ENCODE results near the gene XDH.

The XDH gene

GRCh38 chr2:31353179-31353578, 61.4 kb downstream of the XDH start:
- Histone ChIP-seq H3K27ac (ENCODE audit: low read depth, low read length) (no peak overlapping the region), H3K4me1 (ENCODE audit: control insufficient read depth, insufficient read depth, low read length) (no peaks in the 10 kb centered on the region), H3K4me3 (ENCODE audit: low read length) (no peak overlapping the region), H3K27me3 (ENCODE audit: control insufficient read depth, insufficient read depth, low read length) (no peaks in the 10 kb centered on the region), H3K36me3 (ENCODE audit: control insufficient read depth, insufficient read depth, low read length) (no peaks in the 10 kb centered on the region), H3K9ac (ENCODE audit: low read length) (no peak overlapping the region)

GRCh38 chr2:31349684-31350083, 64.9 kb downstream of the XDH start:
- Histone ChIP-seq H3K4me1 (ENCODE audit: control insufficient read depth, insufficient read depth, low read length) (no peaks in the 10 kb centered on the region), H3K27me3 (ENCODE audit: control insufficient read depth, insufficient read depth, low read length) (no peaks in the 10 kb centered on the region), H3K9ac (ENCODE audit: low read length) (no peak overlapping the region), H3K4me3 (ENCODE audit: low read length) (no peak overlapping the region), H3K27ac (ENCODE audit: low read depth, low read length) (no peak overlapping the region), H3K36me3 (ENCODE audit: control insufficient read depth, insufficient read depth, low read length) (no peaks in the 10 kb centered on the region)

GRCh38 chr2:31349160-31349559, 65.4 kb downstream of the XDH start:
- H3K36me3 ChIP-seq (ENCODE audit: control insufficient read depth, insufficient read depth, low read length): no peaks in the 10 kb centered on the region
- no peak overlapping the region for H3K27ac ChIP-seq (ENCODE audit: low read depth, low read length)
- no peaks in the 10 kb centered on the region for H3K27me3 ChIP-seq (ENCODE audit: control insufficient read depth, insufficient read depth, low read length)
- no peaks in the 10 kb centered on the region for H3K4me1 ChIP-seq (ENCODE audit: control insufficient read depth, insufficient read depth, low read length)
- no peak overlapping the region for H3K9ac ChIP-seq (ENCODE audit: low read length)
- no peak overlapping the region for H3K4me3 ChIP-seq (ENCODE audit: low read length)

GRCh38 chr2:31348618-31349017, 65.9 kb downstream of the XDH start:
- no peak overlapping the region for H3K27ac ChIP-seq (ENCODE audit: low read depth, low read length)
- no peaks in the 10 kb centered on the region for H3K27me3 ChIP-seq (ENCODE audit: control insufficient read depth, insufficient read depth, low read length)
- no peaks in the 10 kb centered on the region for H3K36me3 ChIP-seq (ENCODE audit: control insufficient read depth, insufficient read depth, low read length)
- no peak overlapping the region for H3K4me3 ChIP-seq (ENCODE audit: low read length)
- H3K4me1 ChIP-seq (ENCODE audit: control insufficient read depth, insufficient read depth, low read length): no peaks in the 10 kb centered on the region
- no peak overlapping the region for H3K9ac ChIP-seq (ENCODE audit: low read length)

- Histone ChIP-seq H3K36me3 (ENCODE audit: control insufficient read depth, insufficient read depth, low read length) (no peaks in the 10 kb centered on the region), H3K4me1 (ENCODE audit: control insufficient read depth, insufficient read depth, low read length) (no peaks in the 10 kb centered on the region)
These were observed 66.8 kb downstream of the XDH start for GRCh38 chr2:31347750-31348149.

GRCh38 chr2:31347319-31347718, 67.2 kb downstream of the XDH start:
- Histone ChIP-seq H3K27me3 (ENCODE audit: control insufficient read depth, insufficient read depth, low read length) (no peaks in the 10 kb centered on the region), H3K27ac (ENCODE audit: low read depth, low read length) (no peak overlapping the region), H3K4me3 (ENCODE audit: low read length) (no peak overlapping the region), H3K9ac (ENCODE audit: low read length) (no peak overlapping the region), H3K36me3 (ENCODE audit: control insufficient read depth, insufficient read depth, low read length) (no peaks in the 10 kb centered on the region), H3K4me1 (ENCODE audit: control insufficient read depth, insufficient read depth, low read length) (no peaks in the 10 kb centered on the region)

More at GRCh38 chr2:31347750-31348149, 66.8 kb downstream of the XDH start:
- no peak overlapping the region for H3K27ac ChIP-seq (ENCODE audit: low read depth, low read length)
- H3K4me3 ChIP-seq (ENCODE audit: low read length): no peak overlapping the region
- no peak overlapping the region for H3K9ac ChIP-seq (ENCODE audit: low read length)
- H3K27me3 ChIP-seq (ENCODE audit: control insufficient read depth, insufficient read depth, low read length): no peaks in the 10 kb centered on the region

- Histone ChIP-seq H3K4me1 (ENCODE audit: control insufficient read depth, insufficient read depth, low read length) (no peaks in the 10 kb centered on the region), H3K36me3 (ENCODE audit: control insufficient read depth, insufficient read depth, low read length) (no peaks in the 10 kb centered on the region), H3K9ac (ENCODE audit: low read length) (no peak overlapping the region), H3K27me3 (ENCODE audit: control insufficient read depth, insufficient read depth, low read length) (no peaks in the 10 kb centered on the region), H3K27ac (ENCODE audit: low read depth, low read length) (no peak overlapping the region), H3K4me3 (ENCODE audit: low read length) (no peak overlapping the region)
These were observed 70.1 kb downstream of the XDH start for GRCh38 chr2:31344447-31344846.

GRCh38 chr2:31341351-31341750, 73.2 kb downstream of the XDH start:
- no peaks in the 10 kb centered on the region for H3K4me1 ChIP-seq (ENCODE audit: control insufficient read depth, insufficient read depth, low read length)
- no peaks in the 10 kb centered on the region for H3K36me3 ChIP-seq (ENCODE audit: control insufficient read depth, insufficient read depth, low read length)
- H3K27ac ChIP-seq (ENCODE audit: low read depth, low read length): no peak overlapping the region
- no peaks in the 10 kb centered on the region for H3K27me3 ChIP-seq (ENCODE audit: control insufficient read depth, insufficient read depth, low read length)
- no peak overlapping the region for H3K4me3 ChIP-seq (ENCODE audit: low read length)
- H3K9ac ChIP-seq (ENCODE audit: low read length): no peak overlapping the region

- H3K27ac ChIP-seq (ENCODE audit: low read depth, low read length): no peak overlapping the region
- no peak overlapping the region for H3K9ac ChIP-seq (ENCODE audit: low read length)
- no peaks in the 10 kb centered on the region for H3K27me3 ChIP-seq (ENCODE audit: control insufficient read depth, insufficient read depth, low read length)
- no peaks in the 10 kb centered on the region for H3K4me1 ChIP-seq (ENCODE audit: control insufficient read depth, insufficient read depth, low read length)
- H3K36me3 ChIP-seq (ENCODE audit: control insufficient read depth, insufficient read depth, low read length): no peaks in the 10 kb centered on the region
- H3K4me3 ChIP-seq (ENCODE audit: low read length): no peak overlapping the region
These were observed 74.8 kb downstream of the XDH start for GRCh38 chr2:31339696-31340095.

- no peaks in the 10 kb centered on the region for H3K4me1 ChIP-seq (ENCODE audit: control insufficient read depth, insufficient read depth, low read length)
- H3K4me3 ChIP-seq (ENCODE audit: low read length): no peak overlapping the region
- no peaks in the 10 kb centered on the region for H3K36me3 ChIP-seq (ENCODE audit: control insufficient read depth, insufficient read depth, low read length)
- H3K27ac ChIP-seq (ENCODE audit: low read depth, low read length): no peak overlapping the region
- H3K9ac ChIP-seq (ENCODE audit: low read length): no peak overlapping the region
- H3K27me3 ChIP-seq (ENCODE audit: control insufficient read depth, insufficient read depth, low read length): no peaks in the 10 kb centered on the region
These were observed 76.7 kb downstream of the XDH start for GRCh38 chr2:31337860-31338259.

- Histone ChIP-seq H3K27me3 (ENCODE audit: control insufficient read depth, insufficient read depth, low read length) (no peaks in the 10 kb centered on the region), H3K27ac (ENCODE audit: low read depth, low read length) (no peak overlapping the region), H3K36me3 (ENCODE audit: control insufficient read depth, insufficient read depth, low read length) (no peaks in the 10 kb centered on the region), H3K9ac (ENCODE audit: low read length) (no peak overlapping the region), H3K4me1 (ENCODE audit: control insufficient read depth, insufficient read depth, low read length) (no peaks in the 10 kb centered on the region), H3K4me3 (ENCODE audit: low read length) (no peak overlapping the region)
These were observed 77.3 kb downstream of the XDH start for GRCh38 chr2:31337197-31337596.

GRCh38 chr2:31335921-31336585, 78.5 kb downstream of the XDH start:
- Histone ChIP-seq H3K36me3 (ENCODE audit: control insufficient read depth, insufficient read depth, low read length) (no peaks in the 10 kb centered on the region), H3K9ac (ENCODE audit: low read length) (no peak overlapping the region), H3K4me1 (ENCODE audit: control insufficient read depth, insufficient read depth, low read length) (no peaks in the 10 kb centered on the region), H3K27me3 (ENCODE audit: control insufficient read depth, insufficient read depth, low read length) (no peaks in the 10 kb centered on the region), H3K4me3 (ENCODE audit: low read length) (no peak overlapping the region), H3K27ac (ENCODE audit: low read depth, low read length) (no peak overlapping the region)

GRCh38 chr2:31334311-31335026, 80.1 kb downstream of the XDH start:
- H3K4me1 ChIP-seq (ENCODE audit: control insufficient read depth, insufficient read depth, low read length): no peaks in the 10 kb centered on the region
- H3K27ac ChIP-seq (ENCODE audit: low read depth, low read length): no peak overlapping the region
- H3K27me3 ChIP-seq (ENCODE audit: control insufficient read depth, insufficient read depth, low read length): no peaks in the 10 kb centered on the region
- H3K4me3 ChIP-seq (ENCODE audit: low read length): no peak overlapping the region
- H3K36me3 ChIP-seq (ENCODE audit: control insufficient read depth, insufficient read depth, low read length): no peaks in the 10 kb centered on the region
- H3K9ac ChIP-seq (ENCODE audit: low read length): no peak overlapping the region

Measured in rectal smooth muscle tissue (tissue), 1 donor.